Keratinocyte (primary cell): ENCODE results near the gene PNPLA2.

Source experiments
- EZH2 ChIP-seq: IDR thresholded peaks from one replicate; pipeline ENCODE4 v1.6.1; 2012; ENCODE audit warnings: inconsistent platforms, mild to moderate bottlenecking, low read length, moderate library complexity
- TF ChIP-seq, protein P1 (sequence below), 3 experiments: IDR thresholded peaks in 1 of 3; conservative IDR thresholded peaks in 1 of 3; optimal IDR thresholded peaks in 1 of 3; 2 replicates in 2 of 3; 3 replicates in 1 of 3; pipeline versions ENCODE3 to v1.5.1; 2011; ENCODE audit warnings: low read length in 3 of 3, mild to moderate bottlenecking in 3 of 3, moderate library complexity in 2 of 3, control low read depth in 1 of 3, inconsistent platforms in 1 of 3; ENCODE audit not compliant: insufficient read depth in 2 of 3; ENCODE audit errors: extremely low read depth in 1 of 3

DNA sequence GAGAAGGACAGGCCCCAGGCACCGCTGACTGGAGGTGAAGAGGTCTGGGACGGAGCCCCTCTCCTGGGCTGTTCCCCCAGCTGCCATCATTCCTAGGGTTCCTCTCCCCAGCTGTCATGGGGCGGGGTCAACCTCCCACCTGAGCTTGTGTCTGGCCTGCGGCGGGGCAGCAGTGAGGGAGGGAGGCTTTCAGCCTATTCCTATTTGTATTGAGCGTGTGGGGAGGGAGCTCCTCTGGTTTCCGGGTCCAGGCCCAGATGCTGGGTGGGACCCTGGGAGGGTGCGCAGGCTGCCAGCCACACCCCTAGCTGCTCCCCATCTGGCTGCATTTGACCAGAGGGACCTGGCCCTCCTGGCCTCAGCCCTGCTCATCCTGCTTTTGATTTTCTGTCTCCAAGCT is 37.7 kb downstream of the PNPLA2 start:
- TF ChIP-seq, protein P1, sequence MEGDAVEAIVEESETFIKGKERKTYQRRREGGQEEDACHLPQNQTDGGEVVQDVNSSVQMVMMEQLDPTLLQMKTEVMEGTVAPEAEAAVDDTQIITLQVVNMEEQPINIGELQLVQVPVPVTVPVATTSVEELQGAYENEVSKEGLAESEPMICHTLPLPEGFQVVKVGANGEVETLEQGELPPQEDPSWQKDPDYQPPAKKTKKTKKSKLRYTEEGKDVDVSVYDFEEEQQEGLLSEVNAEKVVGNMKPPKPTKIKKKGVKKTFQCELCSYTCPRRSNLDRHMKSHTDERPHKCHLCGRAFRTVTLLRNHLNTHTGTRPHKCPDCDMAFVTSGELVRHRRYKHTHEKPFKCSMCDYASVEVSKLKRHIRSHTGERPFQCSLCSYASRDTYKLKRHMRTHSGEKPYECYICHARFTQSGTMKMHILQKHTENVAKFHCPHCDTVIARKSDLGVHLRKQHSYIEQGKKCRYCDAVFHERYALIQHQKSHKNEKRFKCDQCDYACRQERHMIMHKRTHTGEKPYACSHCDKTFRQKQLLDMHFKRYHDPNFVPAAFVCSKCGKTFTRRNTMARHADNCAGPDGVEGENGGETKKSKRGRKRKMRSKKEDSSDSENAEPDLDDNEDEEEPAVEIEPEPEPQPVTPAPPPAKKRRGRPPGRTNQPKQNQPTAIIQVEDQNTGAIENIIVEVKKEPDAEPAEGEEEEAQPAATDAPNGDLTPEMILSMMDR (optimal IDR thresholded peaks at IDR 0.05 in 1 of 3, IDR thresholded peaks at IDR 0.05 in 1 of 3, conservative IDR thresholded peaks at IDR 0.05 in 1 of 3; ENCODE audit: extremely low read depth in 1 of 3, insufficient read depth in 2 of 3, low read length in 3 of 3) = no peak
- TF ChIP-seq EZH2 = no peak
